ENCODE measurements around the gene CXCL16.
"Not testable (repeated sequence)": the region's sequence is repeated elsewhere in the genome, so short reads cannot be mapped to it uniquely, and the experiment has no call there.

CXCL16 gene

DNA sequence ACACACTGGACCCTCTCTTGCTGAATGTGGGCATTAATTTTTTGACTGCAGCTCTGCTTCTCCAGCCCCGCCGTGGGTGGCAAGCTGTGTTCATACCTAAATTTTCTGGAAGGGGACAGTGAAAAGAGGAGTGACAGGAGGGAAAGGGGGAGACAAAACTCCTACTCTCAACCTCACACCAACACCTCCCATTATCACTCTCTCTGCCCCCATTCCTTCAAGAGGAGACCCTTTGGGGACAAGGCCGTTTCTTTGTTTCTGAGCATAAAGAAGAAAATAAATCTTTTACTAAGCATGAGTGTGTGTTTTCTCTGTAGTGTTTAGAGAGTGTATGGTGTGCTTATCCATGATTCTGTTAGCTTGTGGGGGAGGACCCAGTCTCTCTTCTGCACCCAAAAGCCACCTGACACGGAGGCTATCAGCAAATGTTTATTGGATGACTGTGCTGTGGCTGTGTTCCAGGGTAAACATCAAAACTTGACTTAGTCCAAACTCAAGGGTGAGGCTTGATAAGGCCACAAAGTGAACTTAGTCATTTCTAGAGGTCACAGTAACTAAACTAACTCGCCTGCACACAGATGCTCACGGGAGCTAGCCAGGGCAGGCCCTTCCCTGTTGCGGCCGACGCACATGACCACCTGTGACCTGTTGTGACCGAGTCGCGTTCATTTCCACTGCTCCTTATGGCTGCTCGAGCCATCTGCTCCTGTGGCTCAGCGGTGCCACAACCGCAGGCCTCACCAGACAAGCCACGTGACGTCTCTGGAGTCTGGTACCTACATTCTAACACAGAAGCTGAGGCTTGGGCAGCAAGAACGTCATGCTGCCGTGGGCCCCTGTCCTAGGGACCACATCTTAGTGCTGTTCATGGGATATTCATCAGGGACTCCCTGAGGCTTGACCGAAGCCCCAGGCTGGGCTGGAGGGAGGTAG is 18.3 kb downstream of the CXCL16 start:
- DNase-seq = peak in 1 of 14 donors; percentile 64

DNA sequence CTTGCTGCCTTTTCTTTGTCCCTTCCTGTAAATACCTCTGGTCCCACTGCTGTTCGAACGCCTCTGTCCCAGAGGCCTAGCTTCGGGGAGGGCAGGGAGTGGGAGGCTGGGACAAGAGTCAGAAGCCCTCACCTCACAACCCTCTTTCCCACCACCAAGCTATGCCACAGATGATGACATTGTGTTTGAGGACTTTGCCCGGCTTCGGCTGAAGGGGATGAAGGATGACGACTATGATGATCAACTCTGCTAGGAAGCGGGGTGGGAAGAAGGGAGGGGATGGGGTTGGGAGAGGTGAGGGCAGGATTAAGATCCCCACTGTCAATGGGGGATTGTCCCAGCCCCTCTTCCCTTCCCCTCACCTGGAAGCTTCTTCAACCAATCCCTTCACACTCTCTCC is 18.9 kb downstream of the CXCL16 start:
- DNase-seq = no peak

- DNase-seq = no peak
Observed at GRCh38 chr17:4719684-4720221, 20.0 kb downstream of the CXCL16 start.

- DNase-seq = no peak
Observed at GRCh38 chr17:4719146-4719545, 20.6 kb downstream of the CXCL16 start.

DNA sequence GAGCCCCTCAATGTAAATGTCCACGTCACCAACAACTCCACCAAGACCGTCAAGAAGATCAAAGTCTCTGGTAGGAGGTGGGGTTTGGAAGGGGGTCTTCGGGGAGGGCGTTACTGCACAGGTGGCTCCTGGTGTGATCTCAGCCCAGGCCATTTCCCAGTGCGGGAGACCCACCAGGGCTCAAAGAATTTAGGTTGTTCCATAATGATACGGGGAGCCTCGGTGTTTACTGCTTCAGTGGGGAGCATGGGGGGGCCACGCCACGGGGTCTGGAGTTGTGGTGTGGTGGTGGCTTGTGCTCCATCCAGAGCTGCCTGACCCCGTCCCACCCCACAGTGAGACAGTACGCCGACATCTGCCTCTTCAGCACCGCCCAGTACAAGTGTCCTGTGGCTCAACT is 21.5 kb downstream of the CXCL16 start:
- no peak for DNase-seq

GRCh38 chr17:4717791-4718190 is 21.9 kb downstream of the CXCL16 start:
- no peak for DNase-seq

DNA sequence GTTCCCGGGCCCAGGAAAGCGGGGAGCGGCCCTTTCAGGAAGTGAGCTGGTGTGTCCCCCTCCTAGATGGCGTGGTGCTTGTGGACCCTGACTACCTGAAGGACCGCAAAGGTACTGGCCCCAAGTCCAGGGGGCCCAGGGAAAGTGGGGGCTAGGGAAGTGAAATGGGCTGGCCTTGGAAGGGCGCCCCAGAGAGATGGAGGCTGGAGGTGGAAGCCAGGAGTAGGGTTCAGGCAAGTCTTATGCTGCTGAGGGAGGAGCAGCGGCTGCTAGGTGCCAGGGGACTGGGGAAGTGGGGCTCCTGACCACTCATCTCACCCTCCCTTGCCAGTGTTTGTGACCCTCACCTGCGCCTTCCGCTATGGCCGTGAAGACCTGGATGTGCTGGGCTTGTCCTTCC is 23.6 kb downstream of the CXCL16 start:
- DNase-seq = no peak

DNA sequence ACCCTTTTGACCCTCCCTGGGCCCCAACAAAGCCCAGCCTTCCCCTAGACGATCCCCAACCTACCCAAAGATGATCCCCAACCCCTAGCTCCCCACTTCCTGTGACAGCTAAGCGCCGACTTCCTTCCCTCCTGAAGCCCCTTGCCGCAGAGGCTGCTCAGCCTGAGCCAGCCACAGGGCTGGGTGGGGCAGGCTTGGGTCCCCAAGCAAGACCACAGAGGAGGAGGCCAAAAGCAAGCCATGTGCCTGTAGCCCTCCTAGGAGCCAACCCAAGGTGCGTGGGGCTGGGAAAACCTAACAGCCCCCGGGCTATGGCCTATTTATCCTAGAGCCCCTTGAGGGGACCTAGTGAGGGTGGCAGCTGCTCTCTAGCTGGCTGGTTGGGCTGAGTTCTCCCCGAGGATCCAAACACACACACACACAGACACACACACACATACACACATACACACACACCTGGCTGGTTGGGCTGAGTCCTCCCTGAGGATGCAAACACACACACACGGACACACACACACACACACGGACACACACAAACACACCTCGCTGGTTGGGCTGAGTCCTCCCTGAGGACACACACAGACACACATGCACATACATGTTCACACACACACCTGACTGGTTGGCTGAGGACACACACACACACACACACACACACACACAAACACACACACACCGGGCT is 24.5 kb downstream of the CXCL16 start:
- DNase-seq = no peak

GRCh38 chr17:4714340-4715062 is 25.2 kb downstream of the CXCL16 start:
- not testable (repeated sequence) for DNase-seq

- no peak for DNase-seq
Observed at GRCh38 chr17:4712526-4712925, 27.2 kb downstream of the CXCL16 start.

DNA sequence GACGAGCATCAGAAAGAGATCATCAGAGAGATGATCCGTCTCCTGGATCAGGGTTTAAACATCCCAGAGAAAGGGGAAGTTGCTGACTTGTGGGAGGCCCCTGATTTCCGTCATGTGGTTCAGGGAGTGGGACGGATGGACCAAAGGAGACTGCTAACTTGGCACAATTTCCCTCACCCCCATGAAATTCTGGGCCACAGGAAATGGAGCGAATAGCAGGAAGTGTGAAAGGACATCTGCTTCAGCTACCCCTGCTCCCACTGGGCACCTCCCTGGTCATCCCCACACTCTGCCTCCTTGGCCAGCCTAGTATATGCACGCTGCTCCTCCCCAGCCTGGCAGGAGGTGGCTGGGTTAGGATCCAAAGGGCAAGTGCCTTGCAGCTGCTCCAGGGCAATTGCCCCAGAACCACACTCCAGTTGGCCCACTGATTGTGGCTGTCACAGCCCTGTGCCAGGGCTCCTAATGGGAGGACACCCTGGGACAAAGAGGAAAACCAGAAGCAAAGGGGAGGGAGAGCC is 28.0 kb downstream of the CXCL16 start:
- DNase-seq = peak in 9 of 14 donors; percentile 22 to 70 (median 47)

DNA sequence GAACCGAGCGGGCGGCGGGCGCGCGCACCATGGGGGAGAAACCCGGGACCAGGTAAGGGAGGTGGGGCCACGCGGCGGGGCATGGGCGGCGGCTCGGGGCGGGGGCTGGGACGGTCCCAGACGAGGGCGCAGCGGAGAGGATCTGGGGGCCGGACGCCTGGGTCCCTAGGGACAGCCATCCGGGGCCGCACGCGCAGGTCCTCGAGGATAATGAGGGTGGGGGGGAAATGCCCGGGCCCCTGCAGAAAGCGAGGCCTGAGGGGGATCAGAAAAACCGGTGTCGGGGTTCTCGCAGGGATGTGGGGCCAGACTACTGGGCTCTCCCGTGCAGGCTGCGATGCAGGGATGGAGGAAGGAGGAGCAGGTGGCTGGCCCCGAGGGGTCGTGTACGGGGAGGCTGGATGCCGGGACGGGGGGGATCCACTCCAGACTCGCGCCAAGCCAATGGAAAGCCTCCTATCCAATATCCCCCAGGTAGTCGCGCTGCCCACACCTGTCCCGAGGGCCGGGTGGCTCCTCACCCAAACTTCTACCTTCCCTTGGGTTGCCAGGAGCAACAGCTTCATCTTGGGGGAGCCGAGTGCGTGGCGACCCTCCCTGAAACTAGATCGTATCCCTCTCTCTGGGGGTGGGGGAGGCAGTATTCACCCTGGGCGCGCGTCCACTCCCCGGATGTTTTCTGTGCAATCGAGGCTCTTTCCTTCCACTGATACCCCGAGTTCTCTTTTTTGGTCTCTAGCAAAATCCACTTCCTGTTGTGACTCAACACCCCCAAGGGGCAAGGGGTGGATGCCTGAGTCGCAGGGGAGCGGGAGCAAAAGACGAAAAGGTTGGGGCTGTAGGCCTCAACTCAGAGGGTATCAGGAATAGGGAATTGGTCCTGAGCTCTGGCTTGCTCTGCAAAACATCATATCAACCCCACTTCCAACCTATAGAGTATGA is 28.8 kb downstream of the CXCL16 start:
- DNase-seq = peak in 6 of 14 donors; percentile 32 to 64 (median 50)

DNA sequence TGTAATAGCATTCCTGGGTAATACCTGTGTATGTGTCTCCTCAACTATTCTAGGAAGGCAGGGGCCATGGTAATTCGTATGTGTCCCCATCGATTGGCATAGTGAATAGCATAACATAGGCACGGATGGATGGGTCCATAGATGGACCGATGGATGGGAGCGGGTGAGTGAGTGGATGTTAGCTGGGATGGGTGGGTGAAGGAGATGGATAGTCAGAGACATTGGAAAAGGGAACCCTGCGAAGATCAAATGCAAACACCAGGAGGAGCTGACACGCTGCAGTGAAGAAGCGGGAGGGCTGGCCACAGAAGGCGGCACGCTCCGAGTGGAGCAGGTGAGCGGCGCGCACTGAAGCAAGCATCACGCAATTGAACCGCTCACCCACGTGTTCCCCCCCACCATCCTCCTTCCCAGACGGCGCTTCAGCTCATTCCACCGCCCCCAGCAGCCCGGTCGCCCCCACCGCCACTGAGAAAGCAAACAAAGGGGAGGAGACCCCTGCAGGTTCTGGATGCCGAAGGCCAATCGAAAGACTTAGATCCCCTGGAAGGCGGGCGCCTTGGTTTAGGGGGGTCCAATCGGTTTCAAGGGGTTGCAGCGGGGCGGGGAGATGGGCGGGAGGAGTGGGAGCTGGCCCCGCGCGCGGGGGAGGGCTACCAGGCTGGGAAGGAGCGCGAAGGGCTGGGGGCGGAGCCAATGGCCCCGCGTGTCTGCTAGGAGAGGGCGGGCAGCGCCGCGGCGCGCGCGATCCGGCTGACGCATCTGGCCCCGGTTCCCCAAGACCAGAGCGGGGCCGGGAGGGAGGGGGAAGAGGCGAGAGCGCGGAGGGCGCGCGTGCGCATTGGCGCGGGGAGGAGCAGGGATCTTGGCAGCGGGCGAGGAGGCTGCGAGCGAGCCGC is 29.7 kb downstream of the CXCL16 start, which contains the start of gene ARRB2:
Gene ARRB2, plus strand, starts transcription at position 839 of the 899 bp plus-strand sequence. CDS start 90 bp downstream, outside the sequence.
- peak; percentile 54 to 100 (median 97) for DNase-seq

DNA sequence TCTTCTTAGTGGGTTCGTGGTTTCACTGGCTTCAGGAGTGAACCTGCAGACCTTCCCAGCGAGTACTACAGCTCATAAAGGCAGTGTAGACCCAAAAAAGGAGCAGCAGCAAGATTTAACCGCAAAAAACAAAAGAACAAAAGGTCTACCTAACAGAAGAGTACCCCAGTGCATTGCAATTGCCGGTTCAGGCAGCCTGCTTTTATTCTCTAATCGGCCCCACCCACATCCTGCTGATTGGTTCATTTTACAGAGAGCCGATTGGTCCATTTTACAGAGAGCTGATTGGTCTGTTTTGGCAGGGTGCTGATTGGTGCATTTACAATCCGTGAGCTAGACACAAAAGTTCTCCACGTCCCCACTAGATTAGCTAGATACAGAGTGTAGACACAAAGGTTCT is 31.3 kb downstream of the CXCL16 start:
- DNase-seq = no peak

DNA sequence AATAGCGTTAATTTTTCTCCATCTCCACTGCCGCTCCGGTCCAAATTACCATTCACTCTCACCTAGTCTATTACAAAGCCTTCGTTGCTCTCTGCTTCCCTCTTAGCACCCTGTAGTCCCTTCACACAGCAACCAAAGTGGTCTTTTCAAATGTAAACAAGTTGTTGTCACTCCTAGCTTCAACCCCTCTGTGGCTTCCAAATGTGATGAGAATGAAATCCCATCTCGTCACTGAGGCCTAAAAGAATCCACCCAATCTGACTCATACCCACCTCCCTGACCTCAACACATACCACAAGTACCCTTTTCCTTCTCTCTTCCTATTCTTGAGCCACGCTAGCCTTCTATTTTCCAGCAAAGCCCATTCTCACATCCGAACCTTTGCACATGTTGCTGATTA is 33.6 kb downstream of the CXCL16 start:
- no peak for DNase-seq

DNA sequence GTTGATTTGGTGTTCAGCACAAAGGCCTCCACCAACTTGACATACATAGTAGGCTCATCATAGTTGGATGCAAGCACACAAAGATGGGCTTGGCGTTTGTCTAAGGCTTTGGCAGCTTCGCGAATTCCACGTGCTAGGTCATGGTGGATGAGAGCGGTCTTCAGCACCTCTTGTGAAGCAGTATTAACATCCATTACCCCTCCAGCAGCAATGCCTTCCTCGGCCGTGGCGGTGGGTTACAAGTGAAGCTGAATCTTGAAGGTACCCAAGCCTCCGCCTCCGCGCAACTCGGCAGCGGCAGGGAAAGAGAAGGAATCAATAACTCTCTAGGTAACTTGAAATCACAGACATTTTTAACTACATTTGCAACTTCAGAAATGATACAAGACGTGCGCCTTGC is 34.7 kb downstream of the CXCL16 start:
- no peak for DNase-seq

DNA sequence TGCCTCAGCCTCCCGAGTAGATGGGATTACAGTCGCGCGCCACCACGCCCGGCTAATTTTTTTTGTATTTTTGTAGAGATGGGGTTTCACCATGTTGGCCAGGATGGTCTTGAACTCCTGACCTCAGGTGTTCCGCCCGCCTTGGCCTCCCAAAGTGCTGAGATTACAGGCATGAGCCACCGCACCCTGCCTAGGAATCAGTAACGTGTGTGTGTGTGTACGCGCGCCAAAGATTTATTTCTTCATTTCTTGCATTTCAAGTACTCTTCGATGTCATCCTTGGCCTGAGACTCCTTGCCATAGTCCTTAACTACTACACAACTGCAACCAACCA is 35.2 kb downstream of the CXCL16 start:
- not testable (repeated sequence) for DNase-seq

- no peak for DNase-seq
Observed at GRCh38 chr17:4703330-4703691, 36.4 kb downstream of the CXCL16 start.

DNA sequence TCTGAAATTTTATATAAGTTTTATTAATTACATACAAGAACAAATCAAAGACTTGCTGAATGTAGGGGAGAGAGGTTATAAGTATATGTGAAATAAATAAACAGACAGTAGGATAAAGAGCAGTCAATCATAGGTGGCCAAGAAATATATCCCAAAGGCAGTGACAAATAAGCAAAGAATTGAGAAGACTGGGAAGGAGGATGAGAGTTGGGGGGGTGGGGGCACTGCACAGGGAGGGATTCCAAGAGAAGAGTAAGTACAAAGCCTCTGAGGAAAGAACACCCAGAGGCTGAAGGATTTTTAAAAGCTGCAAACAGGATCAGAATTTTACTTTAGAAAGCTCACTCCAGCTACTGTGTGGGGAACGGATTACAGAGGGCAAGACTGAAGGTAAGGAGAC is 38.6 kb downstream of the CXCL16 start:
- DNase-seq = no peak

DNA sequence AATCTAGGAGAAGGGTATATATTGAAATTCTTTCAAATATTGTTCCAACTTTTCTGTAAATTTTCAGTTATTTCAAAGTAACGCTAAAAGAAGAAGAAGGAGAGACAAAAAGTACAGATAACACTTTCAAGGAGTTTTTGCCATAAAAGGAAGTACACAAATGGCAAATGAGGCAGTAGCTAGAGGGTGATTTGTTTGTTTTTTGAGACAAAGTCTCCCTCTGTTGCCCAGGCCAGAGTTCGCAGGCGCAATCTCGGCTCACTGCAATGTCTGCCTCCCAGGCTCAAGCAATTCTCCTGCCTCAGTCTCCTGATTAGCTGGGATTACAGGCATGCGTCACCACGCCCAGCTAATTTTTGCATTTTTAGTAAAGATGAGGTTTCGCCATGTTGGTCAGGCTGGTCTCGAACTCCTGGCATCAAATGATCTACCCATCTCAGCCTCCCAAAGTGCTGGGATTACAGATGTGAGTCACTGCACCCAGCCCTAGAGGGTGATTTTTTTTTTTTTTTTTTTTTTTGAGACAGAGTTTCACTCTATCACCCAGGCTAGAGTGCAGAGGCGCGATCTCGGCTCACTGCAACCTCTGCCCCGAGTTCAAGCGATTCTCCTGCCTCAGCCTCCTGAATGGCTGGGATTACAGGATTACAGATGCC is 40.2 kb downstream of the CXCL16 start:
- peak in 1 of 14 donors; percentile 9 for DNase-seq
